Colonic mucosa (tissue), 4 donors: ENCODE results near the gene TOPBP1. TPM values are rescaled to one million over a fixed set of nuclear protein-coding genes. Genes with fewer than 3 reads are reported as not detected.

Experiments
- DNase-seq: peaks from one replicate; pipeline ENCODE4 v3.0.0-alpha.2; 2020
- H3K27ac ChIP-seq: fragments of 200-600 bp; one replicate; pipeline ENCODE4 v1.8.0; 2021
- H3K27me3 ChIP-seq: fragments of 200-600 bp; one replicate; pipeline ENCODE4 v1.8.0; 2021
- H3K36me3 ChIP-seq: fragments of 200-600 bp; one replicate; pipeline ENCODE4 v1.8.0; 2021
- H3K4me1 ChIP-seq: fragments of 200-600 bp; one replicate; pipeline ENCODE4 v1.8.0; 2021; ENCODE audit warnings: mild to moderate bottlenecking
- H3K4me3 ChIP-seq: fragments of 200-600 bp; one replicate; pipeline ENCODE4 v1.8.0; 2021
- H3K9ac ChIP-seq, 2 donors: one replicate each; pipeline ENCODE4 v1.7.0; 2013; ENCODE audit warnings: control low read depth in 2 of 2, low read depth in 2 of 2, low read length in 2 of 2
- H3K9me3 ChIP-seq: fragments of 200-600 bp; one replicate; pipeline ENCODE4 v1.8.0; 2021
- intact Hi-C: fragments of 100-400 bp; cut with DNase I; formaldehyde crosslinking; loops from one replicate; pipeline ENCODE4 v1.14.1; 2022
- total RNA-seq, 2 donors: library from RNA; stranded (reverse); fragmentation: NEBNext Ultra II Directional in 1 of 2; extraction: Animal tissue kit (Norgen Biotek cat#: 25700) in 1 of 2; gene quantifications; one replicate each; pipeline ENCODE4 v1.2.1, GENCODE V29; 2021
- TF ChIP-seq, protein P1 (sequence below): fragments of 200-600 bp; IDR thresholded peaks from one replicate; pipeline ENCODE4 v1.8.0; 2022; ENCODE audit warnings: antibody characterized with exemption, mild to moderate bottlenecking
- donor health status: healthy.
- donor health status: DM: no; HTN: no; CAD: no.
- donor health status: DM: no; HTN: no; CAD: no.

The TOPBP1 gene
- total RNA-seq, 2 donors from 2014 or later: 21.7 to 34.6 TPM

DNA sequence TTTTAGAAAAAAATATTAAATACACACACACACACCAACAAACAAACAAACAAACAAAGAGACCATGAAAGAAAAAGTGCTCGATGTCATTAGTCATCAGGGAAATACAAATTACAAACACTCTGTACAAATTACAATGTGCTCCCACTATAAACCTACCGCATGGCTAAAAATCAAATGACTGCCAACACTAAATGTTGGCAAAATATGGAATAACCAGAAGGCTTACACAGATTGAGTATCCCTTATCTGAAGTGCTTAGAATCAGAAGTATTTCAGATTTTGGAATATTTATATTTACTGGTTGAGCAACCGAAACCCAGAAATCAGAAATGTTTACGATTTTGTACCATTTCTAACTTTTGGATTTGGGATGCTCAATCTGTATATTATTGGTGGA, 54.8 kb downstream of the TOPBP1 start:
- no peak for DNase-seq
- no peak overlapping the region for H3K27ac ChIP-seq
- no peak overlapping the region for H3K4me3 ChIP-seq
- TF ChIP-seq, protein P1, sequence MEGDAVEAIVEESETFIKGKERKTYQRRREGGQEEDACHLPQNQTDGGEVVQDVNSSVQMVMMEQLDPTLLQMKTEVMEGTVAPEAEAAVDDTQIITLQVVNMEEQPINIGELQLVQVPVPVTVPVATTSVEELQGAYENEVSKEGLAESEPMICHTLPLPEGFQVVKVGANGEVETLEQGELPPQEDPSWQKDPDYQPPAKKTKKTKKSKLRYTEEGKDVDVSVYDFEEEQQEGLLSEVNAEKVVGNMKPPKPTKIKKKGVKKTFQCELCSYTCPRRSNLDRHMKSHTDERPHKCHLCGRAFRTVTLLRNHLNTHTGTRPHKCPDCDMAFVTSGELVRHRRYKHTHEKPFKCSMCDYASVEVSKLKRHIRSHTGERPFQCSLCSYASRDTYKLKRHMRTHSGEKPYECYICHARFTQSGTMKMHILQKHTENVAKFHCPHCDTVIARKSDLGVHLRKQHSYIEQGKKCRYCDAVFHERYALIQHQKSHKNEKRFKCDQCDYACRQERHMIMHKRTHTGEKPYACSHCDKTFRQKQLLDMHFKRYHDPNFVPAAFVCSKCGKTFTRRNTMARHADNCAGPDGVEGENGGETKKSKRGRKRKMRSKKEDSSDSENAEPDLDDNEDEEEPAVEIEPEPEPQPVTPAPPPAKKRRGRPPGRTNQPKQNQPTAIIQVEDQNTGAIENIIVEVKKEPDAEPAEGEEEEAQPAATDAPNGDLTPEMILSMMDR: no peak
- no peaks in the 10 kb centered on the region for H3K36me3 ChIP-seq
- no peaks in the 10 kb centered on the region for H3K27me3 ChIP-seq
- H3K4me1 ChIP-seq: no peaks in the 10 kb centered on the region
- H3K9ac ChIP-seq: no peak overlapping the region
- H3K9me3 ChIP-seq: no peaks in the 10 kb centered on the region
- intact Hi-C loops: no loop called here

- H3K9ac ChIP-seq: no peak overlapping the region
- DNase-seq: no peak
- intact Hi-C loops: no loop called here
- no peaks in the 10 kb centered on the region for H3K36me3 ChIP-seq
- H3K4me3 ChIP-seq: no peak overlapping the region
- H3K27me3 ChIP-seq: no peaks in the 10 kb centered on the region
- H3K27ac ChIP-seq: no peak overlapping the region
- no peaks in the 10 kb centered on the region for H3K4me1 ChIP-seq
- TF ChIP-seq, protein P1: no peak
- no peaks in the 10 kb centered on the region for H3K9me3 ChIP-seq
Observed at GRCh38 chr3:133606342-133606741, 55.4 kb downstream of the TOPBP1 start.

DNA sequence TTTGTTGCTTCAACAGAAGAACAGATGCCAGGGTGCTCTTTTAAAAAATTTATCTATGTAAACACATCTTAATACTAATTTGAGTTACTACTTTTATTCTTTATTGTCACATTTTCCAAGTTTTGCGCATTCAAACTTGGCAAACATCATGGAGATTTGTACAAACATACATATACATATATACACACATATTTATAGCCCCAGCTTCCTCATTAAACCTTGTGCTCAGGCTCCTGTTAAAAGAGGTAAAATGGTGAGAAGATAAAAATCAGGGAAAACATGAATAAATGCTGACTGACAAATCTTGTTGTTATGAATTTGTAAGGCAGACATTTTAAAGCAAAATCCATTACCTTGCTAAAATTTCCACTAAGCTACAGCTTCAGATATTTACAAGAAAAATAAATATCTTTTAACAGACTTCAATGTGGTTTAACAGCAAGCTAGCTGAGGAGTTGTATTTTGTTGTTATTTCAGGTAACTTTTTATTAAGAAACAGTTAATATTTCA, 61.1 kb downstream of the TOPBP1 start:
- Histone ChIP-seq H3K4me3 (no peak overlapping the region), H3K4me1 (no peaks in the 10 kb centered on the region), H3K9me3 (no peaks in the 10 kb centered on the region), H3K36me3 (no peaks in the 10 kb centered on the region), H3K27me3 (no peaks in the 10 kb centered on the region), H3K9ac (no peak overlapping the region), H3K27ac (no peak overlapping the region)
- TF ChIP-seq, protein P1: no peak
- intact Hi-C loops: no loop called here
- DNase-seq: no peak

GRCh38 chr3:133599280-133599679, 62.5 kb downstream of the TOPBP1 start:
- TF ChIP-seq, protein P1: no peak
- H3K9ac ChIP-seq: no peak overlapping the region
- no peaks in the 10 kb centered on the region for H3K36me3 ChIP-seq
- DNase-seq: no peak
- H3K4me3 ChIP-seq: no peak overlapping the region
- H3K27ac ChIP-seq: no peak overlapping the region
- no peaks in the 10 kb centered on the region for H3K9me3 ChIP-seq
- no peaks in the 10 kb centered on the region for H3K4me1 ChIP-seq
- no peaks in the 10 kb centered on the region for H3K27me3 ChIP-seq
- intact Hi-C loops: no loop called here

DNA sequence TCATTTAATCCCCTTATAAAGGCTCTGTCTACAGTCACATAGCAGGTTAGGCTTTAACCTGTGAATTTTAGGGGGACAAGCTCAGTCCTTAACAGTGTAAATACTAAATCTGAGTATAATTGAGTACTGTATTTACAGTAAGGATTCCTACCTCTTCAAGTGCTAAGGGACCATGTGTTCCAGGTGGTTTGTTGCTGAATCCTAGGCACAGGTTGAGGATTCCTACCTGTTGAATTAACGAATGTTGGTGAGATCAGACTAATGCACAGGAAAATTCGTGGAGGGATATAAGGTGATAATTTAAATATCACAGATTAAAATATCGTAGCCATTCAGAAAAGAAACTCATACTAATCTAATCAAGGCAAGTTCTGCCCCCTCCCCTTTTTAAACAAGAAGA, 63.3 kb downstream of the TOPBP1 start:
- Histone ChIP-seq H3K9me3 (no peaks in the 10 kb centered on the region), H3K4me1 (no peaks in the 10 kb centered on the region), H3K27ac (no peak overlapping the region), H3K36me3 (no peaks in the 10 kb centered on the region), H3K4me3 (no peak overlapping the region), H3K9ac (no peak overlapping the region), H3K27me3 (no peaks in the 10 kb centered on the region)
- intact Hi-C loops: no loop called here
- no peak for DNase-seq
- TF ChIP-seq, protein P1: no peak
